ENCODE results near the gene THSD7B. TPM values are rescaled to one million over a fixed set of nuclear protein-coding genes. Genes with fewer than 3 reads are reported as not detected.

THSD7B gene
- total and polyA plus RNA-seq, 2 of the 8 experiments (the other 6 are each of a cell fraction or from before 2014, with no cell fraction given), result 0.60 to 2.9 TPM

- H4K8ac ChIP-seq (ENCODE audit: extremely low read depth, insufficient read depth, low read length), result no peak overlapping the region
- no peak overlapping the region for H2BK120ac ChIP-seq (replicated peaks; ENCODE audit: low read depth, low read length)
- H2BK15ac ChIP-seq (ENCODE audit: low read length), result no peak overlapping the region
- ChIA-PET CTCF (ENCODE audit: partially characterized antibody) (no interaction called here), POLR2A (ENCODE audit: partially characterized antibody) (no interaction called here)
- peaks cover 0 to 3% (median 1%) of the 10 kb centered on the region in 4 experiments; a peak in 1 of 7 replicates for H3K4me1 ChIP-seq (replicated peaks in 1 of 4; ENCODE audit: control insufficient read depth in 3 of 4, insufficient read depth in 4 of 4, low read length in 3 of 4)
- WGBS, 2 experiments (ENCODE audit: extremely low coverage in 1 of 2, insufficient coverage in 1 of 2, insufficient read length in 1 of 2, insufficient replicate concordance in 2 of 2, low coverage in 1 of 2, low lambda C conversion rate in 2 of 2, missing lambda C conversion rate in 1 of 2), result 74% methylated on average over 3 of the region's 3 CpGs; no CpG with 5 or more reads in 1 of the 2 experiments
- no peaks in the 10 kb centered on the region for H3K79me1 ChIP-seq (ENCODE audit: low read depth, low read length)
- H3K23me2 ChIP-seq (ENCODE audit: low read depth, low read length), result no peaks in the 10 kb centered on the region
- H3K56ac ChIP-seq (replicated peaks; ENCODE audit: insufficient read length, low read depth, low read length), result no peak overlapping the region
- H2BK20ac ChIP-seq (ENCODE audit: low read length), result no peak overlapping the region
- no peak overlapping the region for H3K4ac ChIP-seq (replicated peaks; ENCODE audit: insufficient read length, low read depth, low read length)
- H3K18ac ChIP-seq (ENCODE audit: extremely low read depth, low read length), result no peak overlapping the region
- no peaks in the 10 kb centered on the region for H3K27me3 ChIP-seq (replicated peaks in 1 of 4; ENCODE audit: control insufficient read depth in 3 of 4, extremely low read depth in 1 of 4, insufficient read depth in 3 of 4, low read length in 3 of 4)
- H4K91ac ChIP-seq (replicated peaks; ENCODE audit: insufficient read length, low read length), result no peak overlapping the region
- no peak overlapping the region for H2AFZ ChIP-seq (ENCODE audit: low read length)
- H2BK12ac ChIP-seq (ENCODE audit: low read depth, low read length), result no peak overlapping the region
- no peak overlapping the region for H3K23ac ChIP-seq (ENCODE audit: insufficient read length)
- H3K9ac ChIP-seq (replicated peaks in 1 of 4; ENCODE audit: extremely low read depth in 1 of 4, low read depth in 3 of 4, low read length in 3 of 4), result no peak overlapping the region
- no peaks in the 10 kb centered on the region for H3K79me2 ChIP-seq (ENCODE audit: control insufficient read depth in 1 of 2, insufficient read depth in 2 of 2, low read length in 2 of 2)
- H3K36me3 ChIP-seq (ENCODE audit: control insufficient read depth in 2 of 4, insufficient read depth in 4 of 4, low read length in 3 of 4), result no peaks in the 10 kb centered on the region
- H4K5ac ChIP-seq (ENCODE audit: insufficient read length, low read depth, low read length), result no peak overlapping the region
- no peak overlapping the region for H3K27ac ChIP-seq (ENCODE audit: low read depth, low read length)
- H3K9me3 ChIP-seq (ENCODE audit: insufficient read depth in 2 of 2, low read depth in 1 of 2, low read length in 1 of 2), result no peaks in the 10 kb centered on the region
- H3K4me3 ChIP-seq (ENCODE audit: extremely low read depth in 1 of 4, insufficient read depth in 2 of 4, low read depth in 3 of 4, low read length in 4 of 4), result no peak overlapping the region
- FAIRE-seq (no peak), DNase-seq (ENCODE audit: low read depth in 1 of 2, low spot score in 2 of 2) (no peak)
- H2BK5ac ChIP-seq (ENCODE audit: low read depth, low read length), result no peak overlapping the region
- no peak overlapping the region for H2AK5ac ChIP-seq (ENCODE audit: low read depth, low read length)
- H4K20me1 ChIP-seq (replicated peaks in 1 of 2; ENCODE audit: control insufficient read depth in 1 of 2, insufficient read depth in 2 of 2, low read length in 2 of 2), result no peaks in the 10 kb centered on the region
- no peak overlapping the region for H3K4me2 ChIP-seq (ENCODE audit: insufficient read depth in 1 of 2, low read depth in 2 of 2, low read length in 2 of 2)
- H3K14ac ChIP-seq (ENCODE audit: insufficient read length), result no peak overlapping the region
- no peak for TF ChIP-seq SUZ12 (IDR thresholded peaks at IDR 0.05; ENCODE audit: low read length)
- TF ChIP-seq CBX8 (IDR thresholded peaks at IDR 0.05; ENCODE audit: borderline replicate concordance, low read depth, low read length), result no peak
- TF ChIP-seq BRCA1 (IDR thresholded peaks at IDR 0.05; ENCODE audit: low read depth, low read length), result no peak
- no peak for TF ChIP-seq SIX5 (IDR thresholded peaks at IDR 0.05; ENCODE audit: low read depth, low read length)
- TF ChIP-seq, protein P1, sequence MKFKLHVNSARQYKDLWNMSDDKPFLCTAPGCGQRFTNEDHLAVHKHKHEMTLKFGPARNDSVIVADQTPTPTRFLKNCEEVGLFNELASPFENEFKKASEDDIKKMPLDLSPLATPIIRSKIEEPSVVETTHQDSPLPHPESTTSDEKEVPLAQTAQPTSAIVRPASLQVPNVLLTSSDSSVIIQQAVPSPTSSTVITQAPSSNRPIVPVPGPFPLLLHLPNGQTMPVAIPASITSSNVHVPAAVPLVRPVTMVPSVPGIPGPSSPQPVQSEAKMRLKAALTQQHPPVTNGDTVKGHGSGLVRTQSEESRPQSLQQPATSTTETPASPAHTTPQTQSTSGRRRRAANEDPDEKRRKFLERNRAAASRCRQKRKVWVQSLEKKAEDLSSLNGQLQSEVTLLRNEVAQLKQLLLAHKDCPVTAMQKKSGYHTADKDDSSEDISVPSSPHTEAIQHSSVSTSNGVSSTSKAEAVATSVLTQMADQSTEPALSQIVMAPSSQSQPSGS (IDR thresholded peaks at IDR 0.05; ENCODE audit: low read length), result no peak
- no peak for TF ChIP-seq CHD1 (IDR thresholded peaks at IDR 0.05; ENCODE audit: low read depth, low read length)
- TF ChIP-seq RAD21 (IDR thresholded peaks at IDR 0.05 in 1 of 2, conservative IDR thresholded peaks at IDR 0.05 in 1 of 2; ENCODE audit: low read depth in 2 of 2, low read length in 2 of 2), result no peak
- no peak for TF ChIP-seq GTF2F1 (IDR thresholded peaks at IDR 0.05; ENCODE audit: borderline replicate concordance, low read depth, low read length)
- no peak for TF ChIP-seq SRF (IDR thresholded peaks at IDR 0.05; ENCODE audit: low read depth, low read length)
- TF ChIP-seq CBX5 (IDR thresholded peaks at IDR 0.05; ENCODE audit: low read depth, low read length), result no peak
- TF ChIP-seq TBP (IDR thresholded peaks at IDR 0.05; ENCODE audit: low read depth, low read length), result no peak
- TF ChIP-seq ZNF274 (IDR thresholded peaks at IDR 0.05; ENCODE audit: borderline replicate concordance, extremely low read depth, low read length), result no peak
- no peak for TF ChIP-seq RBBP5 (IDR thresholded peaks at IDR 0.05; ENCODE audit: borderline replicate concordance, low read depth, low read length)
Measured at GRCh38 chr2:137205324-137205723, 440.0 kb downstream of the THSD7B start.
